SH-SY5Y (cell line): ENCODE measurements around the gene ANKRD55.

Experiments
- GATA2 ChIP-seq: IDR thresholded peaks from 2 replicates; pipeline ENCODE4 v1.6.1; 2011; ENCODE audit warnings: mild to moderate bottlenecking, low read depth, low read length
- GATA3 ChIP-seq: IDR thresholded peaks from 2 replicates; pipeline ENCODE4 v1.6.1; 2011; ENCODE audit warnings: low read depth, mild to moderate bottlenecking, low read length, moderate library complexity

- TF ChIP-seq GATA3 (no peak), GATA2 (no peak)
Observed at GRCh38 chr5:56166671-56167385, 66.3 kb downstream of the ANKRD55 start.
